Measurements from ENCODE around the gene TMEM129.
"Not testable (repeated sequence)": the region's sequence is repeated elsewhere in the genome, so short reads cannot be mapped to it uniquely, and the experiment has no call there.

TMEM129 gene

GRCh38 chr4:1705732-1706131 is 15.4 kb downstream of the TMEM129 start:
- H3K23ac ChIP-seq (ENCODE audit: low read length): no peak overlapping the region
- H2AFZ ChIP-seq (ENCODE audit: insufficient read depth, low read length, poor library complexity): no peak overlapping the region
- WGBS (ENCODE audit: extremely low coverage, insufficient coverage, insufficient read length): no CpG with 5 or more reads among the region's 6 CpGs
- H3K79me1 ChIP-seq (ENCODE audit: low read length): no peaks in the 10 kb centered on the region
- H2BK120ac ChIP-seq (ENCODE audit: insufficient read depth, low read length, poor library complexity): no peak overlapping the region
- H4K12ac ChIP-seq (ENCODE audit: low read depth, low read length): no peak overlapping the region
- H3K9me3 ChIP-seq (ENCODE audit: insufficient read depth, low read depth, low read length): no peaks in the 10 kb centered on the region
- H3K4ac ChIP-seq (ENCODE audit: low read depth, low read length): peak overlapping the region; percentile 65
- no peaks in the 10 kb centered on the region for H3K27me3 ChIP-seq (ENCODE audit: insufficient read depth, low read length)
- H4K8ac ChIP-seq (ENCODE audit: low read depth, low read length): no peak overlapping the region
- H3K18ac ChIP-seq (ENCODE audit: low read length): no peak overlapping the region
- H3K36me3 ChIP-seq (ENCODE audit: control insufficient read depth in 1 of 2, insufficient read depth in 2 of 2, low read length in 2 of 2): peaks cover 26 to 39% of the 10 kb centered on the region in 2 experiments
- no peak overlapping the region for H3K4me2 ChIP-seq (ENCODE audit: low read length)
- no peak overlapping the region for H2BK12ac ChIP-seq (ENCODE audit: low read length)
- H3K79me2 ChIP-seq (ENCODE audit: control insufficient read depth, insufficient read depth, low read length, poor library complexity): peaks cover 3% of the 10 kb centered on the region
- no peak overlapping the region for H3K9ac ChIP-seq (ENCODE audit: low read length)
- H3K4me3 ChIP-seq (ENCODE audit: low read depth, low read length): no peak overlapping the region
- peaks cover 6 to 10% of the 10 kb centered on the region in 2 experiments for H3K4me1 ChIP-seq (ENCODE audit: control insufficient read depth in 1 of 2, insufficient read depth in 2 of 2, low read length in 2 of 2)
- H3K14ac ChIP-seq (ENCODE audit: low read length): no peak overlapping the region
- no peak overlapping the region for H2BK5ac ChIP-seq (ENCODE audit: low read depth, low read length, poor library complexity)
- DNase-seq: no peak
- no peak overlapping the region for H4K91ac ChIP-seq (ENCODE audit: low read depth, low read length)
- no peak overlapping the region for H2AK5ac ChIP-seq (ENCODE audit: low read length)
- no peak overlapping the region for H3K27ac ChIP-seq (ENCODE audit: low read depth, low read length)

GRCh38 chr4:1703867-1704266 is 17.3 kb downstream of the TMEM129 start:
- no peak overlapping the region for H4K12ac ChIP-seq (ENCODE audit: low read depth, low read length)
- no peak overlapping the region for H3K4me2 ChIP-seq (ENCODE audit: low read length)
- H3K18ac ChIP-seq (ENCODE audit: low read length): no peak overlapping the region
- no peak overlapping the region for H3K9ac ChIP-seq (ENCODE audit: low read length)
- no peak overlapping the region for H3K14ac ChIP-seq (ENCODE audit: low read length)
- no CpG with 5 or more reads among the region's 1 CpG for WGBS (ENCODE audit: extremely low coverage, insufficient coverage, insufficient read length)
- H3K4me1 ChIP-seq (ENCODE audit: control insufficient read depth in 1 of 2, insufficient read depth in 2 of 2, low read length in 2 of 2): peaks cover 0 to under 1% of the 10 kb centered on the region in 2 experiments
- no peak overlapping the region for H2BK12ac ChIP-seq (ENCODE audit: low read length)
- no peak overlapping the region for H2AFZ ChIP-seq (ENCODE audit: insufficient read depth, low read length, poor library complexity)
- no peak overlapping the region for H3K4me3 ChIP-seq (ENCODE audit: low read depth, low read length)
- peaks cover 25 to 43% of the 10 kb centered on the region in 2 experiments for H3K36me3 ChIP-seq (ENCODE audit: control insufficient read depth in 1 of 2, insufficient read depth in 2 of 2, low read length in 2 of 2)
- H2BK5ac ChIP-seq (ENCODE audit: low read depth, low read length, poor library complexity): no peak overlapping the region
- H4K91ac ChIP-seq (ENCODE audit: low read depth, low read length): no peak overlapping the region
- H3K23ac ChIP-seq (ENCODE audit: low read length): no peak overlapping the region
- no peak overlapping the region for H2BK120ac ChIP-seq (ENCODE audit: insufficient read depth, low read length, poor library complexity)
- H3K4ac ChIP-seq (ENCODE audit: low read depth, low read length): peak overlapping the region; percentile 87
- peaks cover 3% of the 10 kb centered on the region for H3K79me2 ChIP-seq (ENCODE audit: control insufficient read depth, insufficient read depth, low read length, poor library complexity)
- H3K9me3 ChIP-seq (ENCODE audit: insufficient read depth, low read depth, low read length): no peaks in the 10 kb centered on the region
- H2AK5ac ChIP-seq (ENCODE audit: low read length): no peak overlapping the region
- no peaks in the 10 kb centered on the region for H3K27me3 ChIP-seq (ENCODE audit: insufficient read depth, low read length)
- H3K79me1 ChIP-seq (ENCODE audit: low read length): no peaks in the 10 kb centered on the region
- H4K8ac ChIP-seq (ENCODE audit: low read depth, low read length): no peak overlapping the region
- no peak for DNase-seq
- no peak overlapping the region for H3K27ac ChIP-seq (ENCODE audit: low read depth, low read length)

- not testable (repeated sequence) for H3K79me2 ChIP-seq (ENCODE audit: control insufficient read depth, insufficient read depth, low read length, poor library complexity); H2BK5ac ChIP-seq (ENCODE audit: low read depth, low read length, poor library complexity); H3K27ac ChIP-seq (ENCODE audit: low read depth, low read length); H4K8ac ChIP-seq (ENCODE audit: low read depth, low read length); H3K79me1 ChIP-seq (ENCODE audit: low read length); H4K91ac ChIP-seq (ENCODE audit: low read depth, low read length); H2AK5ac ChIP-seq (ENCODE audit: low read length); H2BK120ac ChIP-seq (ENCODE audit: insufficient read depth, low read length, poor library complexity); H3K14ac ChIP-seq (ENCODE audit: low read length); H3K27me3 ChIP-seq (ENCODE audit: insufficient read depth, low read length); H2BK12ac ChIP-seq (ENCODE audit: low read length); H3K9me3 ChIP-seq (ENCODE audit: insufficient read depth, low read depth, low read length); H3K23ac ChIP-seq (ENCODE audit: low read length); H3K4me3 ChIP-seq (ENCODE audit: low read depth, low read length); H3K4me1 ChIP-seq (ENCODE audit: control insufficient read depth in 1 of 2, insufficient read depth in 2 of 2, low read length in 2 of 2); DNase-seq; H3K4ac ChIP-seq (ENCODE audit: low read depth, low read length); H3K9ac ChIP-seq (ENCODE audit: low read length); H3K4me2 ChIP-seq (ENCODE audit: low read length); H4K12ac ChIP-seq (ENCODE audit: low read depth, low read length); H2AFZ ChIP-seq (ENCODE audit: insufficient read depth, low read length, poor library complexity); H3K18ac ChIP-seq (ENCODE audit: low read length)
- no CpG with 5 or more reads among the region's 8 CpGs for WGBS (ENCODE audit: extremely low coverage, insufficient coverage, insufficient read length)
- peaks cover 38 to 54% of the 10 kb centered on the region in 2 experiments for H3K36me3 ChIP-seq (ENCODE audit: control insufficient read depth in 1 of 2, insufficient read depth in 2 of 2, low read length in 2 of 2)
Measured at GRCh38 chr4:1701671-1702070, 19.5 kb downstream of the TMEM129 start.

GRCh38 chr4:1695913-1696312 is 25.2 kb downstream of the TMEM129 start:
- no peaks in the 10 kb centered on the region for H3K4me1 ChIP-seq (ENCODE audit: control insufficient read depth in 1 of 2, insufficient read depth in 2 of 2, low read length in 2 of 2)
- H3K36me3 ChIP-seq (ENCODE audit: control insufficient read depth in 1 of 2, insufficient read depth in 2 of 2, low read length in 2 of 2): peaks cover 51 to 72% of the 10 kb centered on the region in 2 experiments
- no peak overlapping the region for H3K23ac ChIP-seq (ENCODE audit: low read length)
- no peak overlapping the region for H4K12ac ChIP-seq (ENCODE audit: low read depth, low read length)
- H3K27ac ChIP-seq (ENCODE audit: low read depth, low read length): no peak overlapping the region
- H3K79me2 ChIP-seq (ENCODE audit: control insufficient read depth, insufficient read depth, low read length, poor library complexity): no peaks in the 10 kb centered on the region
- no peaks in the 10 kb centered on the region for H3K9me3 ChIP-seq (ENCODE audit: insufficient read depth, low read depth, low read length)
- no peak overlapping the region for H3K9ac ChIP-seq (ENCODE audit: low read length)
- H3K4me2 ChIP-seq (ENCODE audit: low read length): no peak overlapping the region
- no peak overlapping the region for H4K8ac ChIP-seq (ENCODE audit: low read depth, low read length)
- H2BK120ac ChIP-seq (ENCODE audit: insufficient read depth, low read length, poor library complexity): no peak overlapping the region
- no peak overlapping the region for H2BK12ac ChIP-seq (ENCODE audit: low read length)
- no peak overlapping the region for H3K14ac ChIP-seq (ENCODE audit: low read length)
- no peak for DNase-seq
- no peak overlapping the region for H3K4ac ChIP-seq (ENCODE audit: low read depth, low read length)
- H3K18ac ChIP-seq (ENCODE audit: low read length): no peak overlapping the region
- no peak overlapping the region for H2AK5ac ChIP-seq (ENCODE audit: low read length)
- H3K27me3 ChIP-seq (ENCODE audit: insufficient read depth, low read length): no peaks in the 10 kb centered on the region
- no peak overlapping the region for H3K4me3 ChIP-seq (ENCODE audit: low read depth, low read length)
- no CpG with 5 or more reads among the region's 5 CpGs for WGBS (ENCODE audit: extremely low coverage, insufficient coverage, insufficient read length)
- no peak overlapping the region for H2AFZ ChIP-seq (ENCODE audit: insufficient read depth, low read length, poor library complexity)
- no peak overlapping the region for H4K91ac ChIP-seq (ENCODE audit: low read depth, low read length)
- H2BK5ac ChIP-seq (ENCODE audit: low read depth, low read length, poor library complexity): no peak overlapping the region
- H3K79me1 ChIP-seq (ENCODE audit: low read length): no peaks in the 10 kb centered on the region

Measured in trophoblast cell (in vitro differentiated cells and primary cell).